ENCODE results near the gene PRPF6.
A peak's percentile ranks its signal among the peaks of the same experiment; 100 is the strongest.

Gene PRPF6

DNA sequence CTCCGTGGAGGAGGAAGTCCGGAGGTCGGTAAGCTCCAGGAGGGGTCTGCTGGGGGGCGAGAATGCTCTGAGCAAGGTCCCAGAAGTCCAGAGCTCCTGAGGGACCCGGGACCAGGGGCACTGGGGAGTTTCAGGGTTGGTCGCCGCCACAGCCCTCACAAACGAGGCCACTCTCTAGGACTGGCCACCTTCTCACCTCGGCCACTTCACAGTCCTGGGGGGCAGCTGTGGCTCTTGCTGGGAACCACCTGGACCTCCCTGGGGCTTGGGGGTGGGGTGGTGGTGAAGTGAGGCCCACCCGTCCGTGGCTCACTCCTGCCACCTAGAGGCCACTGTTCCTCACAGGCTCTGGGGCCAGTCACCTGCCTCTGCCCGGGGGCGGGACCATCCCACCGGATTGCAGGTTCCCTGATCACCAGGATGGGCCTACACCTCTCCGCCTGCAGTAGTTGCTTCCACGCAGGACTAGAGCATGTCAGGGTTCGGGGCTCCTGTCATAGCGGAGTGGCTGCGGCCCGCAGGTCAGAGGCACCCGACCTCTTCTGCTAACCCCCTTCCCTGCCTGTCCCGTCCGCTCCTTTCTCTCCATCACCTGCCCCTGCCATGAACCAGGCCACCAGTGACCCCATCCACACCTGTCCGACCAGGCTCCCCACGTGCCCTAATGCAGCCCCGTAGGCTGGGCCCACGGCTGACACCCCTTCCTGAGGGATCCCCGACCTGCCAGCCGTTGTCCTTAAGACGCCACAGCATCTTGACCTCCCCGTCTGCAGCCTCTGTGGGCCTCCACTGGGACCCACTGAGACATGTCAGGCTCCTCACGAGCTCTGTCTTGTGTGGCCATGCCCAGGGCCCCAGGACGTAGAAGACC is 76.9 kb downstream of the PRPF6 start:
- no peak for TF ChIP-seq Cebpa-rat (IDR thresholded peaks at IDR 0.05)
- Histone ChIP-seq H3K4me3 (no peak overlapping the region), H3K9ac (peak overlapping the region; percentile 6; the same call in 1 of the 2 replicates), H3K27me3 (peaks cover 16% of the 10 kb centered on the region), H4K20me1 (no peaks in the 10 kb centered on the region), H3K27ac (peak overlapping the region; percentile 60), H3K4me2 (peak overlapping the region; percentile 89), H3K36me3 (no peaks in the 10 kb centered on the region), H3K9me3 (no peaks in the 10 kb centered on the region), H3K4me1 (peaks cover 69% of the 10 kb centered on the region)

DNA sequence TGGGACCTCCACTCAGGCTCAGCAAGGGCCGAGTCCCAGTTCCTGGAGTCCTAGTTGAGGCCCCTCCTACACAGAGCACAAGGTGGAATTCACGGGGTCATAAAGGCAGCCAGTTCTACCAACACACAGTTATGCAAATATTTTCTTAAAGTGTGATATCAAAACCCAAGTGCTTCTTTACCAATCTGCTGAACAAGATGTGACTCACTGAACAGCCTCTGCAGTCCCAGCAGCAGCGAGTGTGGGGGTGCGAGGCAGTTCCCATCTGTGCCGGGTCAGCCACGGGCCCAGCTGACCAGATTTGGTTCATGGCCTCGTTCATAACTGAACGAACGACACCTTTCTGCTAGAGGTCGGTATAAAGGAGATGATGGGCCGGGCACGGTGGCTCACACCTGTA is 77.6 kb downstream of the PRPF6 start:
- no peak overlapping the region for H3K4me3 ChIP-seq
- H3K4me1 ChIP-seq = peaks cover 63% of the 10 kb centered on the region
- no peaks in the 10 kb centered on the region for H4K20me1 ChIP-seq
- TF ChIP-seq Cebpa-rat (IDR thresholded peaks at IDR 0.05) = no peak
- peak overlapping the region; percentile 89 for H3K4me2 ChIP-seq
- no peaks in the 10 kb centered on the region for H3K36me3 ChIP-seq
- peak overlapping the region; percentile 6; the same call in 1 of the 2 replicates for H3K9ac ChIP-seq
- H3K27me3 ChIP-seq = peaks cover 9% of the 10 kb centered on the region; the same call in 1 of the 2 replicates
- H3K9me3 ChIP-seq = no peaks in the 10 kb centered on the region
- 0 out of 2 replicates have a peak overlapping the region, but pooled peaks have one; percentile 18 for H3K27ac ChIP-seq

DNA sequence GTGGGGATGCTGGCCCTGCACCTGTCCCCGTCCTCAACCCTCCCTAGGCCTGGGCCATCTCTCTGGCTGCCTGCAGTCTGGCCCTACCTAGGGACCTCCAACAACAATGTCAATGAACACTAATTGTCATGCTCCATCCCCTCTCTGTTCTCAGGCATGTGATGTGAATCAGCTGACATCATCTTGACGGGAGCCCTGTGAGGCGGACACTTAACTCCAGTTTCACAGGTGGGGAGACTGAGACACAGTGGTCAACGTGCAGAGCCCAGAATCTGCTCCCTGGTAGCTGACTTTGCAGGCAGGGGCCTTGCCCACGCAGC is 81.3 kb downstream of the PRPF6 start:
- H3K36me3 ChIP-seq = no peaks in the 10 kb centered on the region
- no peaks in the 10 kb centered on the region for H3K27me3 ChIP-seq
- H3K9ac ChIP-seq = peak overlapping the region; percentile 89
- H3K4me1 ChIP-seq = peaks cover 63% of the 10 kb centered on the region
- no peak for TF ChIP-seq Cebpa-rat (IDR thresholded peaks at IDR 0.05)
- H3K27ac ChIP-seq = peak overlapping the region; percentile 89
- no peaks in the 10 kb centered on the region for H3K9me3 ChIP-seq
- H4K20me1 ChIP-seq = peaks cover 10% of the 10 kb centered on the region
- H3K4me3 ChIP-seq = peak overlapping the region; percentile 97; the same call in 1 of the 2 replicates
- H3K4me2 ChIP-seq = peak overlapping the region; percentile 99

DNA sequence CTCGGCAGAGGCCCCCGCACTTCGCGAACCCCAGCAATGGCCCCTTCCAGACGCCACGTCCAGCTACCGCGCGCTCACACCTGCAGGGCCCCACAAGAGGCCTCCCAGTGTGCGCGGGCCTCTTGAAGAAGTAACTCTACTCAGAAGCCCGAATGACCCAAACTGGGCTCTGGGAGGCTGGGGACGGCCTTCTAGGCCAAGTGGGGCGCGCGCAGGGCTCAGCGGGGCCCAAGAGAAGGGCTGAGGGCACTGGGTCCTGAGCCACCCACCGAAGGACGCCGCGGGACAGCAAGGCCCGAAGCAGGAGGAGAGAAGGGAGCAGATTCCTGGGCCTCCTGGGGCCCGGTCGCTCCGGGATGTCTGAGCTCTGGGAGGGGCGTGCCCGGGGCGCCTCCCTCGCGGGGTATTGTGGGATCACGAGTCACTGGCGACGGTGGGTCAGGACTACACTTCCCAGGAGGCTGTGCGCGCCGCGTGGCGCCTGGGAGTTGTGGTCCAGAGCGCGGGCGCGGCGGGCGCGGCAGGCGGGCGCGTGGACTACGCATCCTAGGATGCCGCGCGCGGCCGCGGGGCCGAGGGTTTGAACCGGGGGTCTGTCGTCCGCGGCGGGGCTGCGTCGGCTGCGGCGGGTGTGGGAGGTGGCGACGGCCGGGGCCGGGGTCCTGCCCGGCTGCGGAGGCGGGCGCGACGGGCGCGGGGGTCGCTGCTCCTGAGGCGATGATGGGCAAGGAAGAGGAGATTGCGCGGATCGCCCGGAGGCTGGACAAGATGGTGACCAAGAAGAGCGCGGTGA is 81.9 kb downstream of the PRPF6 start, which contains the start of gene TCEA2:
TCEA2 (plus strand) TSS at position 603 of the 793 bp plus-strand sequence; CDS start at position 718, 115 bp downstream.
- H3K27me3 ChIP-seq = no peaks in the 10 kb centered on the region

DNA sequence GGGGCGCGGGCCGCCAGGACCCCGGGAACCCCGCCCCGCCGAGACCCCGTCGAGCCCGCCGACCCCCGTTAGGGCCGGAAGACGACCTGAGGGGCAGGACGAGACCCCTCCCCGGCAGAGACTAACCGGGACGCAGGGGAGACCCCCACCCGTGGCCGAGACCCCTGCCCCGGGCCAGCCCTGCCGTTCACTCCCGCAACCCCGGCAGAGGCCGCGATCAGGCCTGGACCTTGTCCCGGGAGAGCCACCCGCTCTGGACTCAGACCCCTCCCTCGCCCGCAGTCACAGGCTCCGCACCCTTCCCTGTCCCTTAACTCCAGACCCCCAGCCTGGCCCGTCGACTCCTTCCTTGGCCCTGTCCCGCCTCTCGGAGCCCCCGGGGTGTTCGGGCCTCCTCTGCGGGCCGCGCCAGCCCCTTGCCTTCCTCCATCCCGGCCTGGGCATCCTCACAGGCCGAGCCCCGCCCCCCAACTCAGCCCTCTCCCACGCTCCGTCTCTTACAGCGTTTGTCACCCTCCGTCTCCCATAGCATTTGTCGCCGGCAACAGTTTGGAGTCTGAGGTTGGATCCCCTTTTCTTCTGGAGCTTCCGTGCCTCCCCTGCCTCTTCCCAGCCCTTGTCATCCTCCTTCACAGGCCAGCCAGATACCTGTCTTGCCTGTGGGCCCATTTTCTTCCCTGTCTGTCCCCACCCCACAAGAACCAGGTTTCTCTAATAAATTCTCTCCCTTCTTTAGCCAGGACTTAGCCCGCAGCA is 82.6 kb downstream of the PRPF6 start:
- Histone ChIP-seq H3K9ac (peak overlapping the region; percentile 89), H3K27ac (peak overlapping the region; percentile 89), H3K4me3 (peak overlapping the region; percentile 97)

More for the DNA sequence above, 81.9 kb downstream of the PRPF6 start, which contains the start of gene TCEA2:
- H3K4me1 ChIP-seq = peaks cover 63% of the 10 kb centered on the region
- peak within 1 kb of the TSS; percentile 89 for H3K9ac ChIP-seq
- H3K36me3 ChIP-seq = no peaks in the 10 kb centered on the region
- H3K27ac ChIP-seq = peak within 1 kb of the TSS; percentile 89
- peak within 1 kb of the TSS; percentile 97 for H3K4me3 ChIP-seq
- no peak for TF ChIP-seq Cebpa-rat (IDR thresholded peaks at IDR 0.05)
- peaks cover 10% of the 10 kb centered on the region for H4K20me1 ChIP-seq
- H3K4me2 ChIP-seq = peak within 1 kb of the TSS; percentile 99
- H3K9me3 ChIP-seq = no peaks in the 10 kb centered on the region

DNA sequence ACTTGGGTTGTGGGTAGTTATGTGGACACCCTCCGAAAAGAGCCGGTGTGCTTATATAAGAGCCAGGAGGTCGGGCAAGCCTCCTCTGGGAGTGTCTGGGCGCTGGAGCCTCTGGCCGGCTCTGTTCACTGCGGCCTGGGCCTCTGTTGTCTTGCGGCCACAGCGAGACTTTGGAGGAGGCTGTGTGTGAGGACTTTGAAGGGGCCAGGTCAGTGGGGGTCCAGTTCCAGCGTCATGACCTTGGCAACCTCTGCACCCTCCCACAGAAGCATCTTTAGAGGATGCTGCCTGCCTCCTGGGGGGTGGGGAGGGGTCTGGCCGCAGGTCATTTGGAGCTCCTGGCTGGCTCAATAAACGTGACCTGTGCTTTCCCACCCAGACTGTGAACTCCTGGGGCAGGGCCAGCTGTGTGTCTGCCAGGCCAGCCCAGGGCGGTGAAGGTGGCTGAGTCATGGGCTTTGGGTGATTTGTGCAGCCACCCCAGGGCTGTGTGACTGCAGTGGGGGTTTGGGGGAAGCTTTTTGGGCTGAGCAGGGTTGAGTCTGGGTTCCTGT is 83.3 kb downstream of the PRPF6 start:
- peak overlapping the region; percentile 89 for H3K9ac ChIP-seq
- H3K27me3 ChIP-seq = no peaks in the 10 kb centered on the region
- H3K4me3 ChIP-seq = peak overlapping the region; percentile 97
- peak overlapping the region; percentile 99 for H3K4me2 ChIP-seq
- peaks cover 10% of the 10 kb centered on the region for H4K20me1 ChIP-seq
- no peaks in the 10 kb centered on the region for H3K9me3 ChIP-seq
- H3K27ac ChIP-seq = peak overlapping the region; percentile 89
- no peak for TF ChIP-seq Cebpa-rat (IDR thresholded peaks at IDR 0.05)
- no peaks in the 10 kb centered on the region for H3K36me3 ChIP-seq
- H3K4me1 ChIP-seq = peaks cover 67% of the 10 kb centered on the region

More for the DNA sequence above, 82.6 kb downstream of the PRPF6 start:
- Histone ChIP-seq H3K4me1 (peaks cover 63% of the 10 kb centered on the region), H4K20me1 (peaks cover 10% of the 10 kb centered on the region), H3K4me2 (peak overlapping the region; percentile 99), H3K27me3 (no peaks in the 10 kb centered on the region), H3K36me3 (no peaks in the 10 kb centered on the region), H3K9me3 (no peaks in the 10 kb centered on the region)
- no peak for TF ChIP-seq Cebpa-rat (IDR thresholded peaks at IDR 0.05)

DNA sequence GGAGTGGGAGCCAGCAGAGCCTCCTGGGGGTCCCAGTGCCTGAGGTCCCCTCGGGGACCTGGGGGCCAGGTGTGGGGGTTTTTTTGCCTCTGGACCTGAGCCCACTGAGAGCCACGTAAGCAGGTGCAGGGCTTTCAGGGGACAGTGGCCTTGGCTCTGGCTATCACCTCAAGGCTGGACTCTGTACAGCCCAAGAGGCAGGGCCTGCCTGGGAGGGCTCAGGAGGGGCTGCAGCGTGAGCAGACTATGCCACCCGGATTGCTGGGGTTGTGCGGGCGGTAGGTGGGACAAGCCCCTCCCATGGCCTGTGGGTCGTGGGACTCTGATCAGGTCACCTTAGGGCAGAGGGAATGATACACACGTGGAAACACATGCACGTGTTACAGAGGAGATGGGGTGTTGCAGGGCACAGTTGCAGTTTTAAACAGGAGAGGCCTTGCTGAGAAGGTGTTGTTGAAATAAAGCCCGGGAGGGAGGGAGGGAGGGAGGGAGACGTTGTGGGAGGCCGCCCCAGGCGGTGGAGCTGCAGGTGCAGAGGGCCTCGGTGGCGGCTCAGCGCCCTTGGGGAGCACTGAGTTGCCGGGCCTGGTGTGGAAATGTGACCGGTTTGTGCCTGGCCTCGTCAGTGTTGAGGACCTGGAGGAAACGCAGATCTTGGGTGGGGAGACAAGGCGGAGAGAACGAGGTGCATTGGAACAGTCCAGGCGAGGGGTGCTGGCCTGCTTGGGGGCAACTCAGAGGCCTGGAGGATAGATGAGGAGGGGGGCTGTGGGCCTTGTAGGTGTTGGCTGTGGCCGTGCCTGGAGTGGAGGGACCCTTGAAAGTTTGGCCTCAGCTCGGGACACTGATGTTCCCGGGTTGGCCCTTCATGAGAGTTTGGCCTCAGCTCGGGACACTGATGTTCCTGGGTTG is 84.4 kb downstream of the PRPF6 start:
- Histone ChIP-seq H3K4me3 (peak overlapping the region; percentile 36), H3K27ac (peak overlapping the region; percentile 89), H3K27me3 (no peaks in the 10 kb centered on the region), H4K20me1 (peaks cover 10% of the 10 kb centered on the region), H3K9ac (peak overlapping the region; percentile 48; the same call in 1 of the 2 replicates), H3K4me1 (peaks cover 78% of the 10 kb centered on the region), H3K36me3 (no peaks in the 10 kb centered on the region; the same call in 1 of the 2 replicates), H3K4me2 (peak overlapping the region; percentile 99), H3K9me3 (no peaks in the 10 kb centered on the region)
- no peak for TF ChIP-seq Cebpa-rat (IDR thresholded peaks at IDR 0.05)

DNA sequence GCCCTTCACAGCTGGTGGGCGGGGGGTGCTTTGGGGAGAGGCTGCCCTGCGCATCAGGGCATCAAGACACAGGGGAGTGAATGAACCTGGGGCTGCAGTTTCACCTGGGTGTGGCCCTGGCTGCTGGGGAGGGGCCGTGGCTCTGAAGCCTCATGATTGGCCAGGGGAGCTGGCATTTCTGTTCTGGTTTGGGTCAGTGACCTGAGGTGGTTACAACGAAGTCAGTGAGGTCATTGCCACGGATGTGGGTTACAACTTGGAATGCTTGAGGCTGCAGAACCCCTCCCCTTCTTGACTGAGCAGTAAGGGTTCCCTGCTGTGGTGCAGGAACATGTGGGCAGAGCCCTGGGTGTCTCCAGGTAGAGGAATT is 85.0 kb downstream of the PRPF6 start:
- Histone ChIP-seq H3K4me1 (peaks cover 84% of the 10 kb centered on the region), H4K20me1 (peaks cover 10% of the 10 kb centered on the region), H3K4me3 (peak overlapping the region; percentile 36), H3K27ac (peak overlapping the region; percentile 80), H3K27me3 (no peaks in the 10 kb centered on the region), H3K36me3 (no peaks in the 10 kb centered on the region; the same call in 1 of the 2 replicates), H3K9ac (peak overlapping the region; percentile 48; the same call in 1 of the 2 replicates), H3K4me2 (peak overlapping the region; percentile 99), H3K9me3 (no peaks in the 10 kb centered on the region)
- no peak for TF ChIP-seq Cebpa-rat (IDR thresholded peaks at IDR 0.05)
